Pancreas (tissue), 10 donors: ENCODE results near the gene DENND6B. TPM values are rescaled to one million over a fixed set of nuclear protein-coding genes. Genes with fewer than 3 reads are reported as not detected.

Experiments used
- ATAC-seq, 4 donors: fragments of 200-7000 bp; cut with Tn5 transposase; one replicate each; pipeline versions ENCODE4 v1.8.0 to v1.9.1; 2020; ENCODE audit warnings: mild to moderate bottlenecking in 4 of 4, moderate library complexity in 4 of 4
- DNase-seq, 6 donors: peaks; one replicate each; pipeline ENCODE4 v3.0.0-alpha.2; 2020
- FAIRE-seq: peaks from 2 replicates; lab custom pipeline; 2012; peaks lifted over from hg19 to GRCh38; lab: Jason Lieb, UNC
- H3K27ac ChIP-seq, 4 donors: fragments of 200-600 bp; sonication (generic); 1 replicate in 3 of 4; 2 replicates in 1 of 4; pipeline versions ENCODE4 v1.5.0 to v1.8.0; 2020
- H3K27me3 ChIP-seq, 4 donors: fragments of 200-600 bp; one replicate each; pipeline ENCODE4 v1.8.0; 2021
- H3K36me3 ChIP-seq, 3 donors: fragments of 200-600 bp; sonication (generic) in 1 of 3; one replicate each; pipeline versions ENCODE4 v1.5.0 to v1.8.0; 2020 to 2021
- H3K4me1 ChIP-seq, 3 donors: fragments of 200-600 bp; one replicate each; pipeline ENCODE4 v1.8.0; 2021
- H3K4me3 ChIP-seq, 4 donors: fragments of 200-600 bp; sonication (generic) in 2 of 4; one replicate each; pipeline versions ENCODE4 v1.5.0 to v1.8.0; 2020 to 2021
- H3K9me3 ChIP-seq, 4 donors: fragments of 200-600 bp; one replicate each; pipeline ENCODE4 v1.8.0; 2021
- CTCF ChIP-seq, 4 donors: fragments of 200-600 bp; sonication (generic) in 3 of 4; IDR thresholded peaks; one replicate each; pipeline versions ENCODE4 v1.5.0 to v1.8.0; 2021; ENCODE audit warnings: antibody characterized with exemption in 4 of 4
- WGBS, 2 donors: extraction: QIAGEN DNeasy Blood & Tissue Kit; methylation state at CpG; one replicate each; pipeline ENCODE4 v1.1.7; 2013; 5-methylcytosine and 5-hydroxymethylcytosine counted together
- intact Hi-C, 3 donors: fragments of 100-400 bp; cut with DNase I; formaldehyde crosslinking; loops; one replicate each; pipeline versions ENCODE4 v1.11.1 to v1.14.2; 2022
- polyA plus RNA-seq, 2 donors: library from polyadenylated mRNA; stranded (reverse); fragments of 200-250 nt; gene quantifications; one replicate each; pipeline ENCODE4 v1.2.3, GENCODE V29; 2013
- total RNA-seq, 6 donors: library from RNA; stranded (reverse); fragmentation: NEBNext Ultra II Directional in 4 of 6; extraction: Animal tissue kit (Norgen Biotek cat#: 25700) in 4 of 6; gene quantifications; one replicate each; pipeline versions ENCODE4 v1.2.1 to v1.2.4, GENCODE V29; 2021 to 2023
- donor health status: healthy with polysubstance abuse.
- donor health status: DM: no; HTN: no; CAD: no; lungs with moderate emphysema.
- donor health status: DM: no; HTN: no; CAD: no.
- donor health status: control.
- donor health status: control.
- donor health status: Bipolar disorder and iron deficiency.
- donor health status: DM: yes; HTN: yes; CAD: no.
- donor health status: DM: no; HTN: no; CAD: no.
- donor health status: DM: no; HTN: no; CAD: no.
- donor health status: DM: yes; HTN: yes; CAD: no.

Gene DENND6B
- total and polyA plus RNA-seq, 8 donors: 4.3 to 25.3 (median 6.2) TPM

GRCh38 chr22:50294319-50294656 is 32.5 kb downstream of the DENND6B start:
- ATAC-seq (no peak), DNase-seq (no peak), FAIRE-seq (no peak)
- peaks cover 0 to 7% (median 5%) of the 10 kb centered on the region in 3 donors for H3K36me3 ChIP-seq
- H3K27me3 ChIP-seq: no peaks in the 10 kb centered on the region
- H3K27ac ChIP-seq: peak overlapping the region; percentile 70 to 89 (median 80)
- no peak overlapping the region for H3K4me3 ChIP-seq
- intact Hi-C loops: no loop called here
- WGBS, 2 donors: 55 to 60% methylated on average over 3 to 5 of the region's 5 CpGs
- H3K4me1 ChIP-seq: peaks cover 14 to 49% (median 18%) of the 10 kb centered on the region in 3 donors
- no peaks in the 10 kb centered on the region for H3K9me3 ChIP-seq
- no peak for TF ChIP-seq CTCF (IDR thresholded peaks at IDR 0.05)

GRCh38 chr22:50293441-50294318 is 33.1 kb downstream of the DENND6B start:
- ATAC-seq (peak; percentile 65 to 79 (median 72)), FAIRE-seq (no peak), DNase-seq (peak in 5 of 6 donors; percentile 68 to 80 (median 71))
- WGBS, 2 donors: 20 to 40% methylated on average over 28 to 42 of the region's 42 CpGs
- TF ChIP-seq CTCF (IDR thresholded peaks at IDR 0.05): no peak
- intact Hi-C loops: no loop called here
- Histone ChIP-seq H3K36me3 (peaks cover 0 to 13% (median 11%) of the 10 kb centered on the region in 3 donors), H3K27me3 (no peaks in the 10 kb centered on the region), H3K27ac (peak overlapping the region; percentile 70 to 89 (median 80)), H3K4me1 (peaks cover 14 to 46% (median 18%) of the 10 kb centered on the region in 3 donors), H3K4me3 (peak overlapping the region in 2 of 4 donors; percentile 11 to 18), H3K9me3 (no peaks in the 10 kb centered on the region)

GRCh38 chr22:50292643-50293440 is 34.0 kb downstream of the DENND6B start:
- H3K27ac ChIP-seq: peak overlapping the region; percentile 70 to 89 (median 80)
- H3K36me3 ChIP-seq: peaks cover 0 to 21% (median 14%) of the 10 kb centered on the region in 3 donors
- FAIRE-seq (no peak), ATAC-seq (peak in 2 of 4 donors; percentile 3 to 22), DNase-seq (no peak)
- intact Hi-C loops: no loop called here
- 60 to 65% methylated on average over 25 to 29 of the region's 29 CpGs for whole genome bisulfite sequencing, 2 donors
- peak overlapping the region in 2 of 4 donors; percentile 11 to 18 for H3K4me3 ChIP-seq
- peaks cover 14 to 41% (median 17%) of the 10 kb centered on the region in 3 donors for H3K4me1 ChIP-seq
- H3K27me3 ChIP-seq: no peaks in the 10 kb centered on the region
- TF ChIP-seq CTCF (IDR thresholded peaks at IDR 0.05): no peak
- H3K9me3 ChIP-seq: no peaks in the 10 kb centered on the region

- intact Hi-C loops: no loop called here
- Histone ChIP-seq H3K4me3 (no peak overlapping the region), H3K36me3 (peaks cover 4 to 43% (median 20%) of the 10 kb centered on the region in 3 donors), H3K4me1 (peaks cover 0 to 24% (median 3%) of the 10 kb centered on the region in 3 donors), H3K9me3 (no peaks in the 10 kb centered on the region), H3K27ac (no peak overlapping the region), H3K27me3 (no peaks in the 10 kb centered on the region)
- WGBS, 2 donors: 91% methylated on average over 37 of the region's 37 CpGs
- no peak for TF ChIP-seq CTCF (IDR thresholded peaks at IDR 0.05)
- DNase-seq (no peak), ATAC-seq (no peak), FAIRE-seq (no peak)
Observed at GRCh38 chr22:50289942-50290630, 36.7 kb downstream of the DENND6B start.
